HG02840 (cell line): Measurements from ENCODE around the gene KCNQ2.

Experiments used
- ATAC-seq: cut with Tn5 transposase; IDR thresholded peaks from one replicate; pipeline ENCODE4 v1.9.1; 2021; ENCODE audit warnings: mild to moderate bottlenecking, moderate library complexity, moderate number of reproducible peaks; ENCODE audit not compliant: unreplicated experiment, low FRiP score

Gene KCNQ2

GRCh38 chr20:63363013-63363957 lies 109.2 kb downstream of the KCNQ2 start:
- no peak for ATAC-seq

GRCh38 chr20:63362436-63363009 lies 109.9 kb downstream of the KCNQ2 start:
- ATAC-seq, result no peak

GRCh38 chr20:63361519-63362435 lies 110.7 kb downstream of the KCNQ2 start:
- ATAC-seq, result no peak

- no peak for ATAC-seq
Measured at GRCh38 chr20:63360850-63361518, 111.5 kb downstream of the KCNQ2 start, which contains the start of gene CHRNA4. CHRNA4 (minus strand) TSS chr20:63361349; CDS start chr20:63361165, 184 bp downstream.

- ATAC-seq, result no peak
Measured at GRCh38 chr20:63359937-63360849, 112.3 kb downstream of the KCNQ2 start.

- ATAC-seq, result no peak
Measured at GRCh38 chr20:63359164-63359934, 113.1 kb downstream of the KCNQ2 start.

GRCh38 chr20:63357921-63358905 lies 114.2 kb downstream of the KCNQ2 start:
- ATAC-seq, result no peak

GRCh38 chr20:63356931-63357879 lies 115.2 kb downstream of the KCNQ2 start:
- ATAC-seq, result no peak

GRCh38 chr20:63356511-63356910 lies 115.9 kb downstream of the KCNQ2 start:
- ATAC-seq, result no peak

- ATAC-seq, result no peak
Measured at GRCh38 chr20:63355781-63356295, 116.6 kb downstream of the KCNQ2 start.

- ATAC-seq, result no peak
Measured at GRCh38 chr20:63354636-63355350, 117.7 kb downstream of the KCNQ2 start.

GRCh38 chr20:63352811-63353221 lies 119.6 kb downstream of the KCNQ2 start:
- no peak for ATAC-seq

- ATAC-seq, result no peak
Measured at GRCh38 chr20:63351811-63352591, 120.5 kb downstream of the KCNQ2 start.

GRCh38 chr20:63351326-63351700 lies 121.1 kb downstream of the KCNQ2 start:
- no peak for ATAC-seq
